Prostate gland (tissue), 2 donors: ENCODE data around the gene NTNG1.

Experiments used
- POLR2A ChIP-seq: fragments of 450-650 bp; IDR thresholded peaks from one replicate; pipeline ENCODE4 v1.6.1; 2016; ENCODE audit warnings: antibody characterized with exemption, mild to moderate bottlenecking
- TF ChIP-seq, protein P1 (sequence below), 4 experiments: fragments of 200-600 bp in 2 of 4; fragments of 450-650 bp in 2 of 4; sonication (generic) in 2 of 4; IDR thresholded peaks; 1 replicate in 3 of 4; 2 replicates in 1 of 4; pipeline ENCODE4 v1.5.1; 2016 to 2019; ENCODE audit warnings: antibody characterized with exemption in 4 of 4, mild to moderate bottlenecking in 2 of 4, moderate library complexity in 2 of 4

DNA sequence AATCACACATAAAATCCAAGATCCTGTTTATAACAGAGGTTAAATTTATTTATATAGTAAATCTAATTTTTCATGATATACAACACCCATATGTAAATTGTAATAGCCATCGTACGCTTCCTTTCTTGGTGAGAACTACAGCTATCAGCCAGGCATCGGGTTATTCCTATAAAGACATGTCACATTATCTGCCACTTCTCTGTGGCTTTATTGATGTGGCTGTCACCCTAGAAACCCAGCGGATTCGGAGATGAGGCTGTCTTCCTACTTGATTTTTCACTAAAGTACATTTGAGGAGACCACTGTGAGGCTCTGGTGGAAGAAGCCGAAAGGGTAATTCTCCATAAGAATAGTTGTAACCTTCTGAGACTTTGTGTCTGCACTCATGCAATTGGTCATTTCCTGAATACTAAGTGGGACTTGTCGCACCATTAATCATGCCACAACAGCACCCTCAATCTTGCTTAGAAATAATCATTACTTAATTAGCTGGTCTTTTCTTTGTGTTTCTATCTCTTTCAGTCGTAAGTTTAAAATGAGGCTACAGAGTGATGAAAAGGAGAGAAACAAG is 106.0 kb downstream of the NTNG1 start:
- TF ChIP-seq, protein P1, sequence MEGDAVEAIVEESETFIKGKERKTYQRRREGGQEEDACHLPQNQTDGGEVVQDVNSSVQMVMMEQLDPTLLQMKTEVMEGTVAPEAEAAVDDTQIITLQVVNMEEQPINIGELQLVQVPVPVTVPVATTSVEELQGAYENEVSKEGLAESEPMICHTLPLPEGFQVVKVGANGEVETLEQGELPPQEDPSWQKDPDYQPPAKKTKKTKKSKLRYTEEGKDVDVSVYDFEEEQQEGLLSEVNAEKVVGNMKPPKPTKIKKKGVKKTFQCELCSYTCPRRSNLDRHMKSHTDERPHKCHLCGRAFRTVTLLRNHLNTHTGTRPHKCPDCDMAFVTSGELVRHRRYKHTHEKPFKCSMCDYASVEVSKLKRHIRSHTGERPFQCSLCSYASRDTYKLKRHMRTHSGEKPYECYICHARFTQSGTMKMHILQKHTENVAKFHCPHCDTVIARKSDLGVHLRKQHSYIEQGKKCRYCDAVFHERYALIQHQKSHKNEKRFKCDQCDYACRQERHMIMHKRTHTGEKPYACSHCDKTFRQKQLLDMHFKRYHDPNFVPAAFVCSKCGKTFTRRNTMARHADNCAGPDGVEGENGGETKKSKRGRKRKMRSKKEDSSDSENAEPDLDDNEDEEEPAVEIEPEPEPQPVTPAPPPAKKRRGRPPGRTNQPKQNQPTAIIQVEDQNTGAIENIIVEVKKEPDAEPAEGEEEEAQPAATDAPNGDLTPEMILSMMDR (IDR thresholded peaks at IDR 0.05): no peak
- TF ChIP-seq POLR2A: no peak
